HepG2 (cell line): ENCODE data around the gene TUBA1C. TPM values are rescaled to one million over a fixed set of nuclear protein-coding genes. Genes with fewer than 3 reads are reported as not detected.

Experiments
- ATF7-NPFF ChIP-seq: sonication (generic); formaldehyde crosslinking; IDR thresholded peaks from 2 replicates; pipeline ENCODE4 v1.8.1; 2023; ENCODE audit warnings: mild to moderate bottlenecking, low read depth, missing genetic modification reagents, moderate library complexity
- BCL3 ChIP-seq: sonication (generic); formaldehyde crosslinking; IDR thresholded peaks from 2 replicates; pipeline ENCODE4 v1.5.1; 2020; ENCODE audit warnings: mild to moderate bottlenecking, missing genetic modification reagents, moderate library complexity
- BRD4 ChIP-seq: sonication (generic); formaldehyde crosslinking; IDR thresholded peaks from 2 replicates; pipeline ENCODE4 v1.4.0; 2020; ENCODE audit warnings: missing genetic modification reagents
- KDM2A ChIP-seq: sonication (generic); formaldehyde crosslinking; IDR thresholded peaks from 2 replicates; pipeline ENCODE4 v1.4.0; 2020; ENCODE audit warnings: low read depth, missing genetic modification reagents, borderline replicate concordance
- KLF16 ChIP-seq, 2 experiments: sonication (generic) in 1 of 2; formaldehyde crosslinking in 1 of 2; IDR thresholded peaks; 2 replicates each; pipeline versions ENCODE4 v1.6.1 to v1.8.0; 2016 to 2023; ENCODE audit warnings: missing genetic modification reagents in 2 of 2, missing compliant biosample characterization in 1 of 2
- LRRFIP1 ChIP-seq: sonication (generic); formaldehyde crosslinking; conservative IDR thresholded peaks from 2 replicates; pipeline ENCODE4 v1.4.0; 2020; ENCODE audit warnings: missing genetic modification reagents
- NCOA2 ChIP-seq: sonication (generic); formaldehyde crosslinking; IDR thresholded peaks from 2 replicates; pipeline ENCODE4 v1.8.0; 2022; ENCODE audit warnings: inconsistent platforms
- RBAK ChIP-seq: sonication (generic); formaldehyde crosslinking; IDR thresholded peaks from 2 replicates; pipeline ENCODE4 v1.5.1; 2020; ENCODE audit warnings: mild to moderate bottlenecking, missing genetic modification reagents
- RBM22 ChIP-seq: fragments of 200-400 bp; formaldehyde crosslinking; optimal IDR thresholded peaks from 2 replicates; pipeline ENCODE3; 2017; ENCODE audit warnings: mild to moderate bottlenecking, low read length, moderate library complexity
- SPEN ChIP-seq: sonication (generic); formaldehyde crosslinking; IDR thresholded peaks from 2 replicates; pipeline ENCODE4 v1.5.1; 2020; ENCODE audit warnings: low read depth, mild to moderate bottlenecking, missing genetic modification reagents
- TBP ChIP-seq: sonication (generic); formaldehyde crosslinking; IDR thresholded peaks from 2 replicates; pipeline ENCODE4 v1.5.0; 2020; ENCODE audit warnings: missing genetic modification reagents
- TEAD2 ChIP-seq: sonication (generic); formaldehyde crosslinking; IDR thresholded peaks from 2 replicates; pipeline ENCODE4 v1.9.0; 2021; ENCODE audit warnings: missing genetic modification reagents
- THAP11 ChIP-seq: IDR thresholded peaks from 2 replicates; pipeline ENCODE4 v1.6.1; 2016; ENCODE audit warnings: missing biosample characterization, missing genetic modification reagents
- ZBTB2 ChIP-seq: sonication (generic); formaldehyde crosslinking; IDR thresholded peaks from 2 replicates; pipeline ENCODE4 v1.8.0; 2022; ENCODE audit warnings: low read depth, missing genetic modification reagents
- ZBTB25 ChIP-seq: IDR thresholded peaks from 2 replicates; pipeline ENCODE4 v1.6.1; 2018; ENCODE audit warnings: missing genetic modification reagents
- ZKSCAN5 ChIP-seq: sonication (generic); formaldehyde crosslinking; IDR thresholded peaks from 2 replicates; pipeline ENCODE4 v1.5.1; 2020; ENCODE audit warnings: mild to moderate bottlenecking, missing genetic modification reagents
- ZNF280B ChIP-seq: sonication (generic); formaldehyde crosslinking; IDR thresholded peaks from 2 replicates; pipeline ENCODE4 v1.5.0; 2020; ENCODE audit warnings: missing genetic modification reagents, mild to moderate bottlenecking, borderline replicate concordance
- ZNF547 ChIP-seq: sonication (generic); formaldehyde crosslinking; IDR thresholded peaks from 2 replicates; pipeline ENCODE4 v1.5.1; 2020; ENCODE audit warnings: mild to moderate bottlenecking, missing genetic modification reagents
- ZNF674 ChIP-seq: sonication (generic); formaldehyde crosslinking; IDR thresholded peaks from 2 replicates; pipeline ENCODE4 v1.5.0; 2020; ENCODE audit warnings: low read depth, mild to moderate bottlenecking, missing genetic modification reagents
- ZNF746 ChIP-seq: sonication (generic); formaldehyde crosslinking; IDR thresholded peaks from 2 replicates; pipeline ENCODE4 v1.8.0; 2022; ENCODE audit warnings: mild to moderate bottlenecking, missing genetic modification reagents
- ZSCAN20 ChIP-seq: sonication (generic); formaldehyde crosslinking; IDR thresholded peaks from 2 replicates; pipeline ENCODE4 v1.4.0; 2020; ENCODE audit warnings: missing genetic modification reagents, mild to moderate bottlenecking, borderline replicate concordance
- polyA plus RNA-seq, 8 experiments: library from polyadenylated mRNA; depleted of rRNA in 3 of 8; stranded (reverse) in 7 of 8; unstranded in 1 of 8; fragments of >200 nt; fragmentation: Illumina TruSeq in 4 of 8; extraction: Trizol in 4 of 8; gene quantifications; 2 replicates each; pipeline versions ENCODE4 v1.2.1 to v1.2.3, GENCODE V29; 2011 to 2016; ENCODE audit warnings: low read depth in 4 of 8, missing spikeins in 1 of 8, mixed read lengths in 1 of 8; ENCODE audit not compliant: insufficient read depth in 1 of 8
- total RNA-seq, 5 experiments: library from RNA; depleted of rRNA; stranded (reverse); fragments of >200 nt; fragmentation: Illumina TruSeq; extraction: Trizol; gene quantifications; 2 replicates each; pipeline ENCODE4 v1.2.3, GENCODE V29; 2016; ENCODE audit warnings: low read depth in 1 of 5

Gene TUBA1C
- total and polyA plus RNA-seq, 2 of the 13 experiments (the other 11 are each of a cell fraction or from before 2014, with no cell fraction given): 693 to 1,075 TPM

GRCh38 chr12:49264873-49265792 lies at the start of gene TUBA1C (continued):
- TF ChIP-seq KLF16 (CRISPR knock-in tag; IDR thresholded peaks at IDR 0.05) (peak in 1 of 2 experiments; percentile 61; a peak in 1 of 4 replicates), ZNF280B (CRISPR knock-in tag) (no peak; the same call in 1 of the 2 replicates), ATF7-NPFF (peak; percentile 97), BCL3 (CRISPR knock-in tag) (0 out of 2 replicates have a peak, but pooled peaks have one; percentile 24), ZNF674 (CRISPR knock-in tag) (0 out of 2 replicates have a peak, but pooled peaks have one; percentile 42), TEAD2 (CRISPR knock-in tag) (no peak), LRRFIP1 (CRISPR knock-in tag) (no peak), ZKSCAN5 (CRISPR knock-in tag) (no peak), THAP11 (CRISPR knock-in tag) (peak; percentile 53), TBP (CRISPR knock-in tag) (no peak), ZNF547 (no peak; the same call in none of the 2 replicates), RBM22 (peak; percentile 84), ZSCAN20 (CRISPR knock-in tag) (peak; percentile 81; the same call in 1 of the 2 replicates), ZBTB25 (CRISPR knock-in tag) (peak; percentile 50; the same call in 1 of the 2 replicates), RBAK (CRISPR knock-in tag) (no peak), SPEN (CRISPR knock-in tag) (no peak), KDM2A (CRISPR knock-in tag) (peak; percentile 70; the same call in 1 of the 2 replicates), NCOA2 (no peak; the same call in 1 of the 2 replicates), ZBTB2 (peak; percentile 74), ZNF746 (CRISPR knock-in tag) (peak; percentile 55), BRD4 (peak; percentile 75; the same call in 1 of the 2 replicates)
